Sigmoid colon (tissue), 7 donors: ENCODE data around the gene PPIB. TPM values are rescaled to one million over a fixed set of nuclear protein-coding genes. Genes with fewer than 3 reads are reported as not detected.

ENCODE experiments used
- DNase-seq: peaks from one replicate; pipeline ENCODE4 v3.0.0-alpha.2; 2019
- H3K27ac ChIP-seq, 4 donors: fragments of 200-600 bp; sonication (generic); one replicate each; pipeline ENCODE4 v1.5.1; 2016 to 2019; ENCODE audit warnings: mild to moderate bottlenecking in 1 of 4
- H3K27me3 ChIP-seq, 3 donors: fragments of 200-600 bp; sonication (generic); one replicate each; pipeline ENCODE4 v1.5.1; 2019; ENCODE audit warnings: mild to moderate bottlenecking in 1 of 3
- H3K36me3 ChIP-seq, 4 donors: fragments of 200-600 bp; sonication (generic); one replicate each; pipeline ENCODE4 v1.5.1; 2016 to 2019
- H3K4me1 ChIP-seq, 4 donors: fragments of 200-600 bp; sonication (generic); one replicate each; pipeline ENCODE4 v1.5.1; 2017 to 2019
- H3K4me3 ChIP-seq, 4 donors: fragments of 200-600 bp; sonication (generic); one replicate each; pipeline ENCODE4 v1.5.1; 2017 to 2019; ENCODE audit warnings: mild to moderate bottlenecking in 2 of 4, moderate library complexity in 1 of 4
- H3K9me3 ChIP-seq, 4 donors: fragments of 200-600 bp in 3 of 4; sonication (generic) in 3 of 4; one replicate each; pipeline versions ENCODE4 v1.5.1 to v1.6.1; 2013 to 2019
- CTCF ChIP-seq, 4 experiments: fragments of 450-650 bp in 3 of 4; fragments of 200-600 bp in 1 of 4; IDR thresholded peaks; one replicate each; pipeline ENCODE4 v1.5.1; 2016 to 2019; ENCODE audit warnings: antibody characterized with exemption in 4 of 4, mild to moderate bottlenecking in 3 of 4, moderate library complexity in 2 of 4
- EP300 ChIP-seq, 4 donors: sonication (generic); formaldehyde crosslinking; IDR thresholded peaks; one replicate each; pipeline ENCODE4 v1.6.1; 2017; ENCODE audit warnings: antibody characterized with exemption in 4 of 4
- POLR2A ChIP-seq, 2 donors: fragments of 450-650 bp; IDR thresholded peaks; one replicate each; pipeline ENCODE4 v1.6.1; 2016; ENCODE audit warnings: antibody characterized with exemption in 2 of 2, mild to moderate bottlenecking in 2 of 2, moderate library complexity in 2 of 2
- POLR2AphosphoS5 ChIP-seq, 4 donors: sonication (generic); formaldehyde crosslinking; IDR thresholded peaks; one replicate each; pipeline ENCODE4 v1.6.1; 2017; ENCODE audit warnings: antibody characterized with exemption in 4 of 4
- WGBS, 2 donors: extraction: QIAGEN DNeasy Blood & Tissue Kit; methylation state at CpG; one replicate each; pipeline ENCODE4 v1.1.7; 2013; 5-methylcytosine and 5-hydroxymethylcytosine counted together
- intact Hi-C: fragments of 100-400 bp; cut with DNase I; formaldehyde crosslinking; loops from one replicate; pipeline ENCODE4 v1.15.1; 2023
- polyA plus RNA-seq, 3 donors: library from polyadenylated mRNA; stranded (reverse); fragments of 200-250 nt; gene quantifications; one replicate each; pipeline ENCODE4 v1.2.3, GENCODE V29; 2013
- total RNA-seq, 4 donors: library from RNA; depleted of rRNA; stranded (reverse); fragments of >200 nt; gene quantifications; one replicate each; pipeline ENCODE4 v1.1.0, GENCODE V29; 2016
- donor health status: healthy with polysubstance abuse.
- donor health status: Bipolar disorder and iron deficiency.
- donor health status: healthy.

PPIB gene
- total and polyA plus RNA-seq, 7 donors = 154 to 647 (median 169) TPM

GRCh38 chr15:64155802-64156651 is 6.8 kb downstream of the PPIB start:
- Histone ChIP-seq H3K4me1 (peaks cover 0 to 59% (median 49%) of the 10 kb centered on the region in 4 donors), H3K4me3 (no peak overlapping the region), H3K36me3 (peaks cover 29 to 62% (median 59%) of the 10 kb centered on the region in 4 donors), H3K27ac (no peak overlapping the region), H3K27me3 (peaks cover 22 to 24% (median 23%) of the 10 kb centered on the region in 3 donors), H3K9me3 (no peaks in the 10 kb centered on the region)
- WGBS, 2 donors = 92 to 93% methylated on average over 15 of the region's 15 CpGs
- intact Hi-C loops = no loop called here
- no peak for DNase-seq
- no peak for TF ChIP-seq POLR2A (IDR thresholded peaks at IDR 0.05)
- TF ChIP-seq CTCF (IDR thresholded peaks at IDR 0.05) = no peak
- TF ChIP-seq EP300 (IDR thresholded peaks at IDR 0.05) = no peak
- TF ChIP-seq POLR2AphosphoS5 (IDR thresholded peaks at IDR 0.05) = no peak

DNA sequence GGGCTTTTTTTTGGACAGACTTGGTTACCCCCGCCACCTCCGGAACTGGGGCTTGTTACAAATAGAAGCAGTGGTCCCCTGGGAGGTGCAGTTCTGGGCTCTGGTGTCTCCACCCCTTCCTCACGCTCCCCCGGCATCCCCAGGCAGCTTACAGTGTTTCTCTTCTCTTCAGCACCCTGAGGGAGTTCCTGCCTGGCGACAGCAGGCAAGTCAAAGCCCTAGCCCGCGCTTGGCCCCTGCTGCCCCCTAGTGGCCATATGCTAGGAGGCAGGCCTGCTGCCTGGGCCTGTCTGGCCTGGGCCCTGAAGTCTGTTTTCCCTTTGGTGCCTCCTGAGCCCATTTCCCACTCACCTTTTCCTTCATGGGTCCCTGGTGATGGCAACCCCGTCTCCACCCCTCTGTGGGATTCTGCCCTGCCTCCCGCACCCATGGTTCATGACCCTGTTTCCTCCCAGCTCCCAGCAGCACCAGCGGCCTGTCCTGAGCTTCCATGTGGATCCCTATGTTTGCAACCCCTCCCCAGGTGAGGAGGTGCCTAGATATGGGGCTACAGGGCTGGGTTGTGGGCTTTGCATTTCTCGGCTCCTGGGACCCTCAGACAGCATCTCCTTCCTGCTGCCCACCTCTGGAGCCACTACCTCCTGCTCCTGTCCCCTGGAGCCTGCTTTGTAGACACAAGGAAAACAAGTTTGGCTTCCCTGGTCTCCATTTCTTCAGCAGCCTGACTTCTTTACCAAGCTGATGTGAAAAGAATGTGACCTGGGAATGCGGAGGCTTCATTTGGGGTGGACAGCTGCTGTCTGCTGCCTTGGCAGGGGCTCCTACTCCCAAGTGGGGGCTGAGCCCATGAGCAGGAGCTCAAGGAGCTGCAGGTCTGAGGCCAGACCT is 9.1 kb downstream of the PPIB start:
- intact Hi-C loops = no loop called here
- TF ChIP-seq EP300 (IDR thresholded peaks at IDR 0.05) (no peak), POLR2AphosphoS5 (IDR thresholded peaks at IDR 0.05) (peak in 2 of 4 donors; percentile 42 to 56), POLR2A (IDR thresholded peaks at IDR 0.05) (no peak), CTCF (IDR thresholded peaks at IDR 0.05) (peak; percentile 80 to 99 (median 92))

DNA sequence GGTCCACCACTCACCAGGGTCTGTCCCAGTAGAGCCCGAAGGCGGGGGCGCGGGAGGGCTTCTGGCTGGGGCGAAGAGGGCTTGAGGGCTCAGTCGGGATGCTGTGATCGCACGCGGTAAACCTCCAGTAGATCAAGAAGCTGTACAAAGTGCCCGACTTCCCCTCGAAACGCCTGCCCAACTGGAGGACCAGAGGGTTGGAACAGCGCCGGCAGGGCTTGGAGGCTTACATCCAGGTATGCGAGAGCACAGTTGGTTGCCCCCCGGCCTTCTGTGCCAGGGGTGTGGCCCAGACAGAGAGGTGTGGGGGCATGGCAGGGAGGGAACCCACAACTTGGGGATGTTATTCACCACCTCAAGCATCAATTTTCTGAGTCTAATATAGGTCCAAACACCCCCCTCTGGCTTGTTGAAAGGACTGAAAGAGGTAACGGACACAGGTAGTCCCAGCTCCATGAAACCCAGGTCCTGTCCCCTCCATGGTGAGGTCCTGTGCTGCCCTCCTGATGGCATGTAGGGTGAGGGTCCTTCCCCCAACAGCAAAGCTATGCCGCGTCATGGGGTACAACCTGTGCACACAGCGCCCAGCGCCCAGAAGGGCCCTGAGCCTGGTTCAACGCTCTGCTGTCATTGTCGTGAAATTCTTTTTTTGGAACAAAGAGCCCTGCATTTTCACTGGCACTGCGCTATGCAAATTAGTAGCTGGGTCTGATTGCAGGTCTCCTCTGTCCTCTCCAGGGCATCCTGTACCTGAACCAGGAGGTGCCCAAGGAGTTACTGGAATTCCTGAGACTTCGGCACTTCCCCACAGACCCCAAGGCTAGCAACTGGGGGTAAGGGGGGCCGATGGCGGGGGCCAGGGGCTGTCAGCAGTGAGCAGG is 10.1 kb downstream of the PPIB start:
- DNase-seq = no peak
- peaks cover 24 to 33% (median 27%) of the 10 kb centered on the region in 3 donors for H3K27me3 ChIP-seq
- 19 to 21% methylated on average over 27 of the region's 27 CpGs for WGBS, 2 donors
- no peaks in the 10 kb centered on the region for H3K9me3 ChIP-seq
- peak overlapping the region in 2 of 4 donors; percentile 41 to 44 for H3K4me3 ChIP-seq
- no peak overlapping the region for H3K27ac ChIP-seq
- intact Hi-C loops = no loop called here
- no peak for TF ChIP-seq CTCF (IDR thresholded peaks at IDR 0.05)
- TF ChIP-seq EP300 (IDR thresholded peaks at IDR 0.05) = no peak
- TF ChIP-seq POLR2AphosphoS5 (IDR thresholded peaks at IDR 0.05) = no peak
- TF ChIP-seq POLR2A (IDR thresholded peaks at IDR 0.05) = no peak
- peaks cover 5 to 29% (median 27%) of the 10 kb centered on the region in 4 donors for H3K36me3 ChIP-seq
- peaks cover 0 to 34% (median 29%) of the 10 kb centered on the region in 4 donors for H3K4me1 ChIP-seq

More for the DNA sequence above, 9.1 kb downstream of the PPIB start:
- DNase-seq = peak; percentile 93
- Histone ChIP-seq H3K9me3 (no peaks in the 10 kb centered on the region), H3K27ac (peak overlapping the region; percentile 14 to 49 (median 32)), H3K27me3 (peaks cover 24 to 33% (median 27%) of the 10 kb centered on the region in 3 donors), H3K4me3 (no peak overlapping the region), H3K4me1 (peaks cover 0 to 39% (median 32%) of the 10 kb centered on the region in 4 donors), H3K36me3 (peaks cover 13 to 39% (median 36%) of the 10 kb centered on the region in 4 donors)
- WGBS, 2 donors = 24 to 26% methylated on average over 12 of the region's 12 CpGs
